ENCODE data around the gene STRN3.

The STRN3 gene

GRCh38 chr14:30875788-30876053, 150.5 kb downstream of the STRN3 start:
- DNase-seq (ENCODE audit: low read depth in 4 of 4, low spot score in 1 of 4) = no peak

- DNase-seq (ENCODE audit: low read depth in 4 of 4, low spot score in 1 of 4) = no peak
Observed at GRCh38 chr14:30874999-30875787, 151.0 kb downstream of the STRN3 start.

- DNase-seq (ENCODE audit: low read depth in 4 of 4, low spot score in 1 of 4) = peak in 1 of 4 experiments; percentile 4
Observed at GRCh38 chr14:30874120-30874998, 151.8 kb downstream of the STRN3 start, which contains the start of gene COCH. COCH (plus strand) TSS chr14:30874559; CDS start chr14:30874939, 380 bp downstream.

GRCh38 chr14:30873308-30874119, 152.7 kb downstream of the STRN3 start:
- no peak for DNase-seq (ENCODE audit: low read depth in 4 of 4, low spot score in 1 of 4)

GRCh38 chr14:30872602-30873001, 153.6 kb downstream of the STRN3 start:
- DNase-seq (ENCODE audit: low read depth in 4 of 4, low spot score in 1 of 4) = no peak

GRCh38 chr14:30869551-30870155, 156.5 kb downstream of the STRN3 start:
- DNase-seq (ENCODE audit: low read depth in 4 of 4, low spot score in 1 of 4) = no peak

- DNase-seq (ENCODE audit: low read depth in 4 of 4, low spot score in 1 of 4) = no peak
Observed at GRCh38 chr14:30868736-30869135, 157.4 kb downstream of the STRN3 start.

GRCh38 chr14:30864934-30865333, 161.2 kb downstream of the STRN3 start:
- DNase-seq (ENCODE audit: low read depth in 4 of 4, low spot score in 1 of 4) = no peak

GRCh38 chr14:30861200-30861599, 165.0 kb downstream of the STRN3 start:
- DNase-seq (ENCODE audit: low read depth in 4 of 4, low spot score in 1 of 4) = no peak

- DNase-seq (ENCODE audit: low read depth in 4 of 4, low spot score in 1 of 4) = no peak
Observed at GRCh38 chr14:30855345-30856037, 170.7 kb downstream of the STRN3 start.

GRCh38 chr14:30854492-30854891, 171.7 kb downstream of the STRN3 start:
- DNase-seq (ENCODE audit: low read depth in 4 of 4, low spot score in 1 of 4) = no peak

GRCh38 chr14:30853946-30854345, 172.2 kb downstream of the STRN3 start:
- DNase-seq (ENCODE audit: low read depth in 4 of 4, low spot score in 1 of 4) = no peak

GRCh38 chr14:30849983-30850382, 176.2 kb downstream of the STRN3 start:
- no peak for DNase-seq (ENCODE audit: low read depth in 4 of 4, low spot score in 1 of 4)

- DNase-seq (ENCODE audit: low read depth in 4 of 4, low spot score in 1 of 4) = no peak
Observed at GRCh38 chr14:30849354-30849753, 176.8 kb downstream of the STRN3 start.

GRCh38 chr14:30848449-30849240, 177.5 kb downstream of the STRN3 start:
- no peak for DNase-seq (ENCODE audit: low read depth in 4 of 4, low spot score in 1 of 4)
